ENCODE results near the gene SYVN1.
A peak's percentile ranks its signal among the peaks of the same experiment; 100 is the strongest.

The SYVN1 gene

GRCh38 chr11:65135633-65136145 lies 1.4 kb upstream of the SYVN1 start:
- Mint-ChIP-seq H3K27ac (peak overlapping the region; percentile 100), H3K4me3 (peak overlapping the region; percentile 99), H3K27me3 (ENCODE audit: low read depth) (peaks cover 12% of the 10 kb centered on the region), H3K9me3 (no peaks in the 10 kb centered on the region), H3K36me3 (ENCODE audit: low read depth) (peaks cover 17% of the 10 kb centered on the region), H3K4me1 (ENCODE audit: low read depth) (peaks cover 28% of the 10 kb centered on the region)

GRCh38 chr11:65134952-65135632 lies 773 bp upstream of the SYVN1 start:
- H3K27ac Mint-ChIP-seq: peak overlapping the region; percentile 100
- H3K36me3 Mint-ChIP-seq (ENCODE audit: low read depth): peaks cover 19% of the 10 kb centered on the region
- H3K4me1 Mint-ChIP-seq (ENCODE audit: low read depth): peaks cover 28% of the 10 kb centered on the region

GRCh38 chr11:65133724-65134123 lies 595 bp downstream of the SYVN1 start:
- H3K9me3 Mint-ChIP-seq: no peaks in the 10 kb centered on the region
- peaks cover 19% of the 10 kb centered on the region for H3K36me3 Mint-ChIP-seq (ENCODE audit: low read depth)
- H3K4me1 Mint-ChIP-seq (ENCODE audit: low read depth): peaks cover 28% of the 10 kb centered on the region
- peak overlapping the region; percentile 100 for H3K27ac Mint-ChIP-seq
- H3K27me3 Mint-ChIP-seq (ENCODE audit: low read depth): peaks cover 5% of the 10 kb centered on the region
- peak overlapping the region; percentile 99 for H3K4me3 Mint-ChIP-seq

More at GRCh38 chr11:65134952-65135632, 773 bp upstream of the SYVN1 start:
- H3K4me3 Mint-ChIP-seq: peak overlapping the region; percentile 99
- H3K27me3 Mint-ChIP-seq (ENCODE audit: low read depth): peaks cover 8% of the 10 kb centered on the region
- H3K9me3 Mint-ChIP-seq: no peaks in the 10 kb centered on the region

GRCh38 chr11:65132988-65133700 lies 1.2 kb downstream of the SYVN1 start:
- H3K36me3 Mint-ChIP-seq (ENCODE audit: low read depth): peaks cover 19% of the 10 kb centered on the region
- H3K9me3 Mint-ChIP-seq: no peaks in the 10 kb centered on the region
- peak overlapping the region; percentile 99 for H3K4me3 Mint-ChIP-seq
- H3K27me3 Mint-ChIP-seq (ENCODE audit: low read depth): peaks cover 5% of the 10 kb centered on the region
- peak overlapping the region; percentile 100 for H3K27ac Mint-ChIP-seq
- H3K4me1 Mint-ChIP-seq (ENCODE audit: low read depth): peaks cover 28% of the 10 kb centered on the region

GRCh38 chr11:65132238-65132987 lies 1.9 kb downstream of the SYVN1 start:
- peaks cover 22% of the 10 kb centered on the region for H3K36me3 Mint-ChIP-seq (ENCODE audit: low read depth)

GRCh38 chr11:65131895-65132237 lies 2.5 kb downstream of the SYVN1 start:
- Mint-ChIP-seq H3K27ac (no peak overlapping the region), H3K36me3 (ENCODE audit: low read depth) (peaks cover 27% of the 10 kb centered on the region), H3K4me1 (ENCODE audit: low read depth) (peaks cover 28% of the 10 kb centered on the region), H3K27me3 (ENCODE audit: low read depth) (peaks cover 5% of the 10 kb centered on the region), H3K4me3 (no peak overlapping the region), H3K9me3 (no peaks in the 10 kb centered on the region)

More at GRCh38 chr11:65132238-65132987, 1.9 kb downstream of the SYVN1 start:
- peak overlapping the region; percentile 99 for H3K4me3 Mint-ChIP-seq
- H3K9me3 Mint-ChIP-seq: no peaks in the 10 kb centered on the region
- peak overlapping the region; percentile 100 for H3K27ac Mint-ChIP-seq
- H3K27me3 Mint-ChIP-seq (ENCODE audit: low read depth): peaks cover 5% of the 10 kb centered on the region
- H3K4me1 Mint-ChIP-seq (ENCODE audit: low read depth): peaks cover 26% of the 10 kb centered on the region

GRCh38 chr11:65131417-65131776 lies 2.9 kb downstream of the SYVN1 start:
- Mint-ChIP-seq H3K4me3 (peak overlapping the region; percentile 33), H3K27me3 (ENCODE audit: low read depth) (peaks cover under 1% of the 10 kb centered on the region), H3K36me3 (ENCODE audit: low read depth) (peaks cover 30% of the 10 kb centered on the region), H3K27ac (no peak overlapping the region), H3K4me1 (ENCODE audit: low read depth) (peaks cover 25% of the 10 kb centered on the region), H3K9me3 (no peaks in the 10 kb centered on the region)

- Mint-ChIP-seq H3K9me3 (no peaks in the 10 kb centered on the region), H3K27me3 (ENCODE audit: low read depth) (no peaks in the 10 kb centered on the region), H3K27ac (no peak overlapping the region), H3K4me1 (ENCODE audit: low read depth) (peaks cover 20% of the 10 kb centered on the region), H3K4me3 (peak overlapping the region; percentile 33), H3K36me3 (ENCODE audit: low read depth) (peaks cover 28% of the 10 kb centered on the region)
Observed at GRCh38 chr11:65130631-65131416, 3.5 kb downstream of the SYVN1 start.

- no peaks in the 10 kb centered on the region for H3K9me3 Mint-ChIP-seq
- H3K27me3 Mint-ChIP-seq (ENCODE audit: low read depth): no peaks in the 10 kb centered on the region
- peaks cover 16% of the 10 kb centered on the region for H3K4me1 Mint-ChIP-seq (ENCODE audit: low read depth)
- no peak overlapping the region for H3K27ac Mint-ChIP-seq
- H3K36me3 Mint-ChIP-seq (ENCODE audit: low read depth): peaks cover 29% of the 10 kb centered on the region
- H3K4me3 Mint-ChIP-seq: no peak overlapping the region
Observed at GRCh38 chr11:65129649-65130441, 4.5 kb downstream of the SYVN1 start.

- peaks cover 31% of the 10 kb centered on the region for H3K36me3 Mint-ChIP-seq (ENCODE audit: low read depth)
- no peaks in the 10 kb centered on the region for H3K27me3 Mint-ChIP-seq (ENCODE audit: low read depth)
- no peak overlapping the region for H3K4me3 Mint-ChIP-seq
- H3K27ac Mint-ChIP-seq: no peak overlapping the region
- no peaks in the 10 kb centered on the region for H3K9me3 Mint-ChIP-seq
- H3K4me1 Mint-ChIP-seq (ENCODE audit: low read depth): peaks cover 17% of the 10 kb centered on the region
Observed at GRCh38 chr11:65128182-65129145, 5.9 kb downstream of the SYVN1 start.

GRCh38 chr11:65127473-65128181 lies 6.7 kb downstream of the SYVN1 start:
- Mint-ChIP-seq H3K27me3 (ENCODE audit: low read depth) (no peaks in the 10 kb centered on the region), H3K36me3 (ENCODE audit: low read depth) (peaks cover 27% of the 10 kb centered on the region), H3K4me3 (no peak overlapping the region), H3K9me3 (no peaks in the 10 kb centered on the region), H3K27ac (no peak overlapping the region), H3K4me1 (ENCODE audit: low read depth) (peaks cover 13% of the 10 kb centered on the region)

- Mint-ChIP-seq H3K4me3 (no peak overlapping the region), H3K4me1 (ENCODE audit: low read depth) (peaks cover 11% of the 10 kb centered on the region), H3K27ac (peak overlapping the region; percentile 14), H3K27me3 (ENCODE audit: low read depth) (no peaks in the 10 kb centered on the region), H3K9me3 (no peaks in the 10 kb centered on the region), H3K36me3 (ENCODE audit: low read depth) (peaks cover 30% of the 10 kb centered on the region)
Observed at GRCh38 chr11:65126624-65127274, 7.6 kb downstream of the SYVN1 start.

Data from T-helper 1 cell treated with Interleukin-12 subunit alpha and Interleukin-12 subunit beta and Interleukin-4 antibody, amounts not matched to agents 30 μg/mL and 1 μg/mL, for 36 hours (primary cell).